ENCODE results near the gene LHFPL6. TPM values are rescaled to one million over a fixed set of nuclear protein-coding genes. Genes with fewer than 3 reads are reported as not detected.

LHFPL6 gene
- total RNA-seq, 2 experiments from 2014 or later = 1.5 to 1.6 TPM

DNA sequence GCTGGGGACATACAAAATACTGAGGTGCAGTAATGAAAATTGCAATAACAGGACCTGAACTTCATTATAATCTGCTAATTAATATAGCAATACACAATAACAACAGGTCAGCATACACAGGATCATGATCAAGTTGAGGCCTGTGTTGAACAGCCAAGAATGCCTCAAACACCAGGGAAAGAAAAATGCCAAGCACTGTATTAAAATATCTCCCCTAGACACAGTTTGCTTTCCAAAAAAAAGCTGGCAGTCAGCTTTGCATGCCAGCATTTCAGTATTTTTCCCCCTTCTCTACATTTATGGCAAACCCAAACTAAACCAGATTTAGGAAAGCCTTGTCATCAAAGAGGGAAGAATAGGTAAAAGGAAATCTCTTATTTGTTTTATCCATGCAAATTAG is 226.9 kb downstream of the LHFPL6 start:
- no peak overlapping the region for H3K4me3 Mint-ChIP-seq
- no peak overlapping the region for H3K27ac Mint-ChIP-seq
- no peaks in the 10 kb centered on the region for H3K4me1 Mint-ChIP-seq
- peaks cover 15% of the 10 kb centered on the region for H3K27me3 Mint-ChIP-seq
- no peaks in the 10 kb centered on the region for H3K9me3 Mint-ChIP-seq
- H3K36me3 Mint-ChIP-seq = no peaks in the 10 kb centered on the region
- no peak for DNase-seq

DNA sequence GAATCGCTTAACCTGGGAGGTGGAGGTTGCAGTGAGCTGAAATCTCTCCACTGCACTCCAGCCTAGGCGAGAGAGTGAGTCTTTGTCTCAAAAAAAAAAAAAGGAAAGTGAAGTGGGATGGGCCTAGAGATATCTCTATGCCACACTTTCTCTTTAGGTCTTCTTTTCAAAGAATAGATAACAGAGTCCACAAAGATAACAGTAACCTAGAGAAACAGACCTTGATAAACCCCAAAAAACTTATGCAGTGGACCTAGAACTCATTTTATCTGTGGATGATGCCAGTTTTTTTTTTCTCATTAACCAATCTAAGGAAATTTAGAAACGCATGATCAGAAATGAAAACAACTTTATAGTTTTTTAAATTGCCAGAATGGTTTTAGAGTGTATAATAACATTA is 227.4 kb downstream of the LHFPL6 start:
- no peaks in the 10 kb centered on the region for H3K9me3 Mint-ChIP-seq
- no peak overlapping the region for H3K27ac Mint-ChIP-seq
- H3K4me3 Mint-ChIP-seq = no peak overlapping the region
- DNase-seq = no peak
- peaks cover 15% of the 10 kb centered on the region for H3K27me3 Mint-ChIP-seq
- no peaks in the 10 kb centered on the region for H3K4me1 Mint-ChIP-seq
- no peaks in the 10 kb centered on the region for H3K36me3 Mint-ChIP-seq

DNA sequence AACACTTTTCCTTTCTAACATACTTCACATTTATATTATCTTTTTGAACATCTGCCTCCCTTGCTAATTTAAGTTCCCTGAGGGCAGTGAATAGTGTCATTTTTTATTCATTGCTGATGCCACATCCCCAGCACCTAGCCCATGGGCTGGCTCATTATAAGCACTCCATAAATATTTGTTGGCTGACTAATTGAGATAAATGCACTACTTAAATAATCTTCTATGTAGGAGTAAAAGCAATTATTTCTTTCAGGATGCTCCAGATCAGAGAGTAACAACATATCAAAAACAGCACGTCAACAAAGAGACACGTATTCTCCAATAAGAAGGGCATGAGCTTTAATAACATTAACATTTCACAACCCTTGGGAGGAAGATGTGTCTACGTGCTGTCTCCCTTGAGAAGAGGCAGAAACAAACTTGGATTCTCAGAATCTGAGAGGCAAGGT is 228.2 kb downstream of the LHFPL6 start:
- Mint-ChIP-seq H3K27me3 (peaks cover 18% of the 10 kb centered on the region), H3K36me3 (no peaks in the 10 kb centered on the region), H3K4me1 (no peaks in the 10 kb centered on the region), H3K9me3 (no peaks in the 10 kb centered on the region), H3K27ac (no peak overlapping the region), H3K4me3 (no peak overlapping the region)
- no peak for DNase-seq

DNA sequence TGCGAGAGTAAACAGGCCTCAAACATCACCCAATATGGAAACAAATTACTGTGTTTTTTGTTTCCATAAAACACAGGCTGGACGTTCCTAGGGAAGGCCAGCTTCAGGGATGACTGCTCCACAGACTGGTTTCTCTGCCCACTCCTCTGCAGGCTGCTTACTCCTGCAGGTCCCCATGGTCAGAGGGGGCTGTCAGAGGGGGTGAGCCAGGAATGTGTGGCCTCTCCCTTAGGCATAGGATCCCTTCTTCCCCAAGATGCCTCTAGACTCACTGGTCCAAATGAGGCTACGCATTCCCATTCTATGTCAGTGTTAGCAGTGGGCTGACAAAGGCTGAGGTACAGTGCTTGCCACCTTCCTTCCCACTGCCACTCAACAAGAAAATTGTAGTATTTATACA is 229.8 kb downstream of the LHFPL6 start:
- Mint-ChIP-seq H3K36me3 (no peaks in the 10 kb centered on the region), H3K4me3 (no peak overlapping the region), H3K9me3 (no peaks in the 10 kb centered on the region), H3K27me3 (peaks cover 18% of the 10 kb centered on the region), H3K27ac (no peak overlapping the region), H3K4me1 (no peaks in the 10 kb centered on the region)
- DNase-seq = no peak

DNA sequence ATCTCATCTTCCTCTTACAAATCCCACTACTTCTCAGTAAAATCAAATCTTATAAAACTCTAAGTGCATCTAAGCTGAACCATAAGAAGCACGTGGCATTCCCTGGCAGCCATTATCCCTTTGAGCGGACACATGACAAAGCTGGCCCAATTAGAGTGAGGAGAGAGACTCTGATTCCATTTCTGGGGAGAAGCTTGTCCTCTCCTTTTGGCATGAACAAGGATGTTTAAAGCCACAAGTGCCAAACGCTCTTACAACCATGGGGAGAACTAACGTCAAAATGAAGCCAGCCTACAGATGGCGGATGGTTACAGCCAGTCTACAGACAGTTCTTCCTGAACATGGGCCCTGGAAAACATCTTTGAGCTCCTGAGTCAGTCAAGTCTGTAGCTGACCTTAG is 231.3 kb downstream of the LHFPL6 start:
- Mint-ChIP-seq H3K9me3 (no peaks in the 10 kb centered on the region), H3K4me1 (no peaks in the 10 kb centered on the region)

DNA sequence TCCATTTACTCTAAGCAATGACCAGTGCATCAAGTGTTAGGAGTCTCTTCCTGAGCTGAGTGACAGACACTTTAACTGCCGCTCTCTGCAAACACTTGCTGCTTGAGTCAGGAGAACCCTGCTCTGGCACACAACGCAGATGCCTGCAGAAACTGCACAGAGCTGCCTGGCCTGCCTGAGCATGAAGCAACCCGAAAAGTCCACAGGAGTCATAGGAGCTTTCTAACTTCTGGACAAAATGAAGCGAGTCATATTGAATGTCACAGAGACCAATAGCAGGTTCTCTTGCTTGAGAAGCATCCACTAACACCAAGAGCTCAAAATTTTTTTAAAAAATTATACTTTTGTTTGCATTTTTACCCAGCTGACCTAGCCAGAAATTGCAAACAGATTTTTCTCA is 232.4 kb downstream of the LHFPL6 start:
- Mint-ChIP-seq H3K4me3 (no peak overlapping the region), H3K9me3 (no peaks in the 10 kb centered on the region), H3K4me1 (no peaks in the 10 kb centered on the region), H3K27ac (no peak overlapping the region), H3K27me3 (peaks cover 23% of the 10 kb centered on the region), H3K36me3 (no peaks in the 10 kb centered on the region)
- no peak for DNase-seq

More for the DNA sequence above, 231.3 kb downstream of the LHFPL6 start:
- H3K36me3 Mint-ChIP-seq = no peaks in the 10 kb centered on the region
- peaks cover 20% of the 10 kb centered on the region for H3K27me3 Mint-ChIP-seq
- no peak overlapping the region for H3K4me3 Mint-ChIP-seq
- no peak overlapping the region for H3K27ac Mint-ChIP-seq
- DNase-seq = no peak

DNA sequence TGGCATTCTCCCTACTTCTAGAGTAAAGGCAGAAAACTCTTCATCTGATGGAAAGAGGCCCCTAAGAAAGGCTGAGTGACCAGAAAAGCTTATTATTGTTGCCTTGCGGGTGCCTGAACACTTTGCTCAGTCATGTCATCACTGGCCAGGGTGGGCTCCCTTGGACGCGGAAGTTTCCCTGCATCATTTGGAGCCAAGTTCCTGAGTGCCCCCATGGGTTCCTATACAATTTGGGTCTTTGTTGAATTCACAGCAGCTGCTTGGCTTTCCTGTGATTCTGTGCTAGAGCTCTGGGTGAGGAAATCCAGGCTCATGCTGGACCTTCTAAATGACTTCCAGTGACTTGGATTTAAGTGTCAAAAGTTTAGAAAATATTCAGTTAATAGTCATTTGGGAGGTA is 232.9 kb downstream of the LHFPL6 start:
- DNase-seq = no peak
- H3K4me1 Mint-ChIP-seq = no peaks in the 10 kb centered on the region
- H3K27ac Mint-ChIP-seq = no peak overlapping the region
- H3K27me3 Mint-ChIP-seq = peaks cover 23% of the 10 kb centered on the region
- no peaks in the 10 kb centered on the region for H3K9me3 Mint-ChIP-seq
- H3K4me3 Mint-ChIP-seq = no peak overlapping the region
- H3K36me3 Mint-ChIP-seq = no peaks in the 10 kb centered on the region

DNA sequence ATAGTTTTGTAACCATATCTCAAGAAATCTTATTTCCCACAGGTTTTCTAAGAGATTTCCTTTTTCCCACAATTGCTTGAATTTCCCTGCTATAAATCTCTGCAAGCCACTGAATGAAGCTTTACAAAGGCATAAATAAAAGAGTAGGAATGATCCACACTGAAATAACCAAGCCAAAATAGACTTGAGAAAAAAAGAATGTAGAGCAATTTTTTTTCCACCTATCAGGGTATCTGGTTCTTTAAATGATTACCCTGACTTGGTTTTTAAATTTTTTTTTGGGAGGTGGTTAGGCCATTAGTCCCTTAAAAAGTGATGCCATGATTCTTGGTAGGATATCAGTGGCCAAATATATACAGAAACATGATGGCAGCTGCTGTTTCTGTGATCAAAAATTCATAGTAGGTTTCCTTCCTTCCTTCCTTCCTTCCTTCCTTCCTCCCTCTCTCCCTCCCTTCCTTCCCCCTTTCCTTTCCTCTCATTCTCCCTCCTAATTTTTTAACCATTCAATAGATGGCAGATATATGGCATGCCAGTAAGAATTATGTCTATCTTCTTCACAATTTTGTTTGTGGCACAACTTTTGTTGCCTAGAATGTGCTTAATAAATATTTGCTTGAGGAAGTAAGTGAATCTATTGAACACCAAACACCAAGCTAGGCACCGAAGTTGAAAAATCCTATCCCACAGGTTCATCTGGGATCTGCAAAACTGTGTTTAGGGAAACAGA is 233.7 kb downstream of the LHFPL6 start:
- Mint-ChIP-seq H3K27ac (no peak overlapping the region), H3K9me3 (no peaks in the 10 kb centered on the region)

DNA sequence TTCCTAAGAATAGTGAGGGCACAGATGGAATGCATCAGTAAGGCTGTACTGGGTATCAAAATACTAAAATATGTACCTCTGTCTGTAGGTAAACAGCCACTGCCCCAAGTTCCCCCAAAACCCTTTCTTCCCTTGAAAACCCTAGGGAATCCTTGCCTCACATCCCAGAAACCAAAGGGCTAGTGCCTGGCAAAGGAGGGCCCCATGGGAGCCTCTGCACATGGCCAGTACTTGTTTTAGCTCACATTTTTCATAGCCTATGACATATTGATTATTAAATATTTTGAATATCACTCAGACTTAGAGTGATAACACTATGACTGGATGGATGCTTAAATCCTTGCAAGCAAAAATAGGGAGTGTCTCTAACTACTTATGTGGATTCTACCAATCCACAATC is 237.1 kb downstream of the LHFPL6 start:
- H3K27me3 Mint-ChIP-seq = peaks cover 22% of the 10 kb centered on the region
- DNase-seq = no peak
- no peak overlapping the region for H3K27ac Mint-ChIP-seq
- H3K4me3 Mint-ChIP-seq = no peak overlapping the region
- H3K9me3 Mint-ChIP-seq = no peaks in the 10 kb centered on the region
- no peaks in the 10 kb centered on the region for H3K4me1 Mint-ChIP-seq
- no peaks in the 10 kb centered on the region for H3K36me3 Mint-ChIP-seq

More for the DNA sequence above, 233.7 kb downstream of the LHFPL6 start:
- no peak overlapping the region for H3K4me3 Mint-ChIP-seq
- H3K36me3 Mint-ChIP-seq = no peaks in the 10 kb centered on the region
- DNase-seq = no peak
- H3K27me3 Mint-ChIP-seq = peaks cover 23% of the 10 kb centered on the region
- no peaks in the 10 kb centered on the region for H3K4me1 Mint-ChIP-seq

DNA sequence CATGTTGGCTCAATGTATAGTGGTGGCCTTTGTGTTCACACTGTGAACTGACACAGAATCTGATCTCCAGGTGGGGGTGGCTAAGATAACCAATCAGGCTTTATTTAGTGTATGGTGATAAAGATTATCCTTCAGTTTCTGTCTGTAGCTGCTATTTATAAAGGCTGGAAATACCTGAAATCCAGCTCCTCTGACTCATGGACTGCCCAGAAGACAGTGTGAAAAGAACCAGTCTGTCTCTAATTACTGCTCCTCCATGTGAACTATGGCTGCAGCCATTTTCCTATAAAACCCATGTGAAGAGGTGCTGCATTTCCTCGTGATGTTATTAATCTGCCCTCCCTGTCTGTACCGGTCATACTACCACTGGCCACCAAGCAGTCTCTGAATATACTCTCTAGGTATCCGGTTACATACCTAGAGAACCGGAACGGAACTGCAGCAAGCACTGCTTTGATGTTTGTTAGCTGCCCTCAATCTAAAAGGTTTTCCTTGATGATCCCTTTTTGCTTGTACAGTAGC is 238.0 kb downstream of the LHFPL6 start:
- Mint-ChIP-seq H3K27ac (no peak overlapping the region), H3K36me3 (no peaks in the 10 kb centered on the region), H3K4me1 (no peaks in the 10 kb centered on the region), H3K4me3 (no peak overlapping the region), H3K9me3 (no peaks in the 10 kb centered on the region), H3K27me3 (peaks cover 19% of the 10 kb centered on the region)
- no peak for DNase-seq

DNA sequence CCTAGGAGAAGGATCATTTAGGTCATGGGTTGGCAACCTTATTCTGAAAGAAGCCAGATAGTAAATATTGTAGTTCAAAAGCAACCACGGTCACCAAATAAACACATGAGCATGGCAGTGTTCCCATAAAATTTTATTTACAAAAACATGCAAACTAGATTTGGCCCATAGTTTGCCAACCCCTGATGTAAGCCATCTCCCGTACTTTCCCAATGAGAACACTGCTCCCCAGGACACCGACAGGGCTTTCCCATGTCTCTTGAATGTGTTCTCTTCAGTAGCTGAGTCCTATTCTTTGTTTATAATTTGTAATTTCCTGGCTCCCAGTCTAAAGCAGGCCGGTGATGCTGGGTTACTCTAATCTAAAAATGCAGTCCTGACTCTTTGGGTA is 239.6 kb downstream of the LHFPL6 start:
- Mint-ChIP-seq H3K4me1 (no peaks in the 10 kb centered on the region), H3K27ac (no peak overlapping the region), H3K9me3 (no peaks in the 10 kb centered on the region), H3K36me3 (no peaks in the 10 kb centered on the region), H3K4me3 (no peak overlapping the region), H3K27me3 (peaks cover 19% of the 10 kb centered on the region)
- no peak for DNase-seq

DNA sequence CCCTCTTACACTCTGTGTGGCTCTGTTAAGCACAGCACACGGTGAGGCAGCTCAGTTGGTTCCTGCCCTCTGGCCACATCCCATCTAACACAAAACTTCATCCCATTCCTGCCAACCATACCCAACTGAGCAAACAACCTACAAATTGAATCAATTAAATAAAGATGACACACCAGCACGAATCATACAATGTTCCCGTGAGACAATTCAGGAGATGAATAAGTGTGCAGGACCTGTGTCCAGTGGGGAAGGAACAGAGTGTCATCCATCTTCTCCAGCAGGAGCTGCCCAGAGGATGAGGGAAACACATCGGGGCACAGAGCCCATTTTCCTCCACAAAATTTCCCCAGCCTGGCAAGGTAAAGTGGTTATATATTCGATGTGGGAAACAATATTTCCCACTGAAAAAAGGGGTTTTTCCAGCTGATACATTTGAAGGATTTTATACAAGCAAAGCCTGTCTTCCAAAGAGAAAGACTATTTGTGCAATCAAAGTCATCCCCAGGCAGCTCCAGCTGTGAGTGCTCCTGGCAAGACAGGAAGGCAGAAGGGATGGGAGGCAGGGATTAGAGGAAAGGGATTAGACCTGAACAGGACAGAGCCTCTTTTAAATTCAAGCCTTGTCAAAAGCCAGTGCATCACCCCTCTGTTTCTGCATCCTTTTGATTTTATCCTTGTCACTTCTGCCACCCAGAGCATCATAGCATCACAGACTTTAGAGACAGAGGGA is 240.2 kb downstream of the LHFPL6 start:
- H3K4me3 Mint-ChIP-seq = no peak overlapping the region
- no peak for DNase-seq
- H3K9me3 Mint-ChIP-seq = no peaks in the 10 kb centered on the region
- H3K4me1 Mint-ChIP-seq = no peaks in the 10 kb centered on the region
- no peaks in the 10 kb centered on the region for H3K36me3 Mint-ChIP-seq
- peaks cover 16% of the 10 kb centered on the region for H3K27me3 Mint-ChIP-seq
- H3K27ac Mint-ChIP-seq = no peak overlapping the region

DNA sequence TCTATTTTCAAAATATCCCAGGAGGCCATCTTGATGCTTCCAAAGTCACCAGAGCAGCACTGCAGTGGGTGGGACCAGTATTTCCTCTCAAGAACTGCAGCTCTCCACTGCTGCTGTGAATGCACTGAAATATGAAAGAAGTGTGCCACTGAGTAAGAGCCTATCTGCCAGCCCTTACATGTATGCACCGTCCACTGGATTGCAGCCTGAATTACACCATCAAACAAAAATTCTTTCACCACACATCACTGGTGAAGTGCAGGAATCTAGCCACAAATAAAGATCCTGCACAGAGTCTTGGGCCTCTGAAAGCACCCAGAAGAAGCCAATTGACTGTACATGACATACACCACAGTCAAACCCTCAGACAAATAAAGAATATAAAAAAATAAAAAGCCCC is 249.0 kb downstream of the LHFPL6 start:
- no peaks in the 10 kb centered on the region for H3K36me3 Mint-ChIP-seq
- no peak for DNase-seq
- peaks cover 24% of the 10 kb centered on the region for H3K27me3 Mint-ChIP-seq
- H3K4me3 Mint-ChIP-seq = no peak overlapping the region
- H3K27ac Mint-ChIP-seq = no peak overlapping the region
- H3K4me1 Mint-ChIP-seq = no peaks in the 10 kb centered on the region
- no peaks in the 10 kb centered on the region for H3K9me3 Mint-ChIP-seq

DNA sequence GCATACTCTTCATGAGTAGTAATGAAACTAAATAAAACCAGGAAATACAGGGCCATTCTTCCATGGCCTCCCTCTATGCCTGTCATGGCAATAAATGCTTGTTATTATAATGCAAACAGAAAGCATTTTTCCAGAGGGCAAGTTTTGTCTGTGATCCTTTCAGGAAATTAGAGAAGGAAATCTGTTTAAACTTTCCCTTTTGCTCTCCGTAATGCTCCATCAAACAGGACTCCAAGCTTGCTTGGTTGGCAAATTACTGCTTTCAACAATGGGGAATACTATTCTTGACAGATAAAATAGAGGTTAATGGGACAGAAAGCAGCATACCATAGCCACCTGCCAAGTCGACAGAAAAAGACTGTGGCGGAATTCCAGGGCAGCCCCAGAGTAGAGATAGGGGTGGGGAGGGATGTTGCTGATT is 252.5 kb downstream of the LHFPL6 start:
- peaks cover 22% of the 10 kb centered on the region for H3K27me3 Mint-ChIP-seq
- DNase-seq = no peak
- H3K4me3 Mint-ChIP-seq = no peak overlapping the region
- no peaks in the 10 kb centered on the region for H3K9me3 Mint-ChIP-seq
- no peaks in the 10 kb centered on the region for H3K36me3 Mint-ChIP-seq
- no peaks in the 10 kb centered on the region for H3K4me1 Mint-ChIP-seq
- H3K27ac Mint-ChIP-seq = no peak overlapping the region

DNA sequence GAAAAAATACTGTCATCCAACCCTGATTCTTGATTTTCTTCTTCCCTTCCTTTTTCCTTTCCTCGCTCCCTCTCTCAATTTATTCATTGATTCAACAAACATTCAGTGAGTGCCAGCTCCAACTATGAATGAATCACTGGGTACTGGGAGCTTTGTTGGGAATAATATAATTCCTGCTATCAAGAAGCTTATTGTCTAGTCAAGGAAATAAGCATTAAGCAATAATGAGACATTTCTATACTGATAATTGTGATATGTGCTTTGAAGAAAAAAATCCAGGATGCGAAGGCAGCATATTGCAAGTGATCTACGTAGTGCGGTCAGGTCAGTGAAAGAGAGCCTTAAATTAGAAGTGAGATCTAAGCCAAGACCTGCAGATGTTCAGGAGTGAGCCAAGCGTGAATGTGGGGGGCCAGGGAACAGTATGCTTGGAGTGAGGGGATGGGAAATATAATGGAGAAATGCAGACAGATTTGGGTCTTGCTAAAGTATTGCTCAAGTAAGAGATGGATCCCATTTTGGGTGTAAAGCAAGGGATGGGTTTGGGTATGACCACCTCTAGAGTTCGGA is 253.5 kb downstream of the LHFPL6 start:
- Mint-ChIP-seq H3K9me3 (no peaks in the 10 kb centered on the region), H3K4me1 (no peaks in the 10 kb centered on the region), H3K27ac (no peak overlapping the region), H3K4me3 (no peak overlapping the region), H3K36me3 (no peaks in the 10 kb centered on the region), H3K27me3 (peaks cover 16% of the 10 kb centered on the region)
- DNase-seq = no peak

Measured in activated naive CD8-positive, alpha-beta T cell treated with anti-CD3 and anti-CD28 coated beads for 36 hours (primary cell).